WTC11 (cell line): ENCODE measurements around the gene CRIP2. TPM values are rescaled to one million over a fixed set of nuclear protein-coding genes. Genes with fewer than 3 reads are reported as not detected.

Experiments used
- ATAC-seq: fragments of 200-7000 bp; cut with Tn5 transposase; 2 replicates; pipeline ENCODE4 v1.10.0; 2021; ENCODE audit warnings: mild to moderate bottlenecking, moderate library complexity
- CTCF ChIA-PET: fragments of 300-600 bp; sonication (Branson Sonifier 250); formaldehyde crosslinking; loops from one replicate; lab custom pipeline; 2021; ENCODE audit warnings: antibody characterized with exemption; lab: Charles Lee
- POLR2A ChIA-PET: fragments of 350-600 bp; sonication (Branson Sonifier 250); formaldehyde crosslinking; loops from one replicate; lab custom pipeline; 2021; ENCODE audit warnings: antibody characterized with exemption; lab: Charles Lee
- DNase-seq: peaks from one replicate; pipeline ENCODE4 v3.0.0; 2021; ENCODE audit warnings: low spot score
- H3K27ac Mint-ChIP-seq: 2 replicates; pipeline ENCODE4 v1.8.0; 2021; ENCODE audit warnings: mixed read lengths
- H3K27me3 Mint-ChIP-seq: 2 replicates; pipeline ENCODE4 v1.8.0; 2021; ENCODE audit warnings: low read depth, mild to moderate bottlenecking, moderate library complexity, mixed read lengths
- H3K36me3 Mint-ChIP-seq: 2 replicates; pipeline ENCODE4 v1.8.0; 2021; ENCODE audit warnings: mixed read lengths
- H3K4me1 Mint-ChIP-seq: 2 replicates; pipeline ENCODE4 v1.8.0; 2022; ENCODE audit warnings: mixed read lengths
- H3K4me3 Mint-ChIP-seq: 2 replicates; pipeline ENCODE4 v1.8.0; 2021; ENCODE audit warnings: mild to moderate bottlenecking, moderate library complexity, mixed read lengths
- H3K9me3 Mint-ChIP-seq: 2 replicates; pipeline ENCODE4 v1.8.0; 2021; ENCODE audit warnings: mixed read lengths
- ATF6 ChIP-seq: sonication (generic); formaldehyde crosslinking; IDR thresholded peaks from 2 replicates; pipeline ENCODE4 v1.8.1; 2023; ENCODE audit warnings: mild to moderate bottlenecking, missing genetic modification reagents
- CDX4 ChIP-seq: fragments of 250-450 bp; sonication (Bioruptor Pico); IDR thresholded peaks from 2 replicates; pipeline ENCODE4 v1.9.0; 2021; ENCODE audit warnings: moderate library complexity, mild to moderate bottlenecking, inconsistent platforms, borderline replicate concordance
- E2F4 ChIP-seq: sonication (generic); formaldehyde crosslinking; IDR thresholded peaks from 2 replicates; pipeline ENCODE4 v1.8.1; 2022; ENCODE audit warnings: low read depth, mild to moderate bottlenecking, moderate library complexity, missing genetic modification reagents, borderline replicate concordance
- GRHL2 ChIP-seq: fragments of 250-450 bp; sonication (Bioruptor Pico); IDR thresholded peaks from 2 replicates; pipeline ENCODE4 v1.8.0; 2022; ENCODE audit warnings: mild to moderate bottlenecking, moderate library complexity; ENCODE audit not compliant: insufficient replicate concordance, severe bottlenecking
- GTF2I ChIP-seq: fragments of 250-450 bp; sonication (Bioruptor Pico); conservative IDR thresholded peaks from 2 replicates; pipeline ENCODE4 v1.4.0; 2021; ENCODE audit warnings: mild to moderate bottlenecking
- IRF1 ChIP-seq: sonication (generic); formaldehyde crosslinking; IDR thresholded peaks from 2 replicates; pipeline ENCODE4 v1.8.0; 2023; ENCODE audit warnings: missing genetic modification reagents
- SMAD4 ChIP-seq: sonication (generic); formaldehyde crosslinking; IDR thresholded peaks from 2 replicates; pipeline ENCODE4 v1.8.0; 2022; ENCODE audit warnings: mild to moderate bottlenecking, missing genetic modification reagents
- TEAD1 ChIP-seq: sonication (generic); formaldehyde crosslinking; IDR thresholded peaks from 2 replicates; pipeline ENCODE4 v1.8.0; 2022; ENCODE audit warnings: mild to moderate bottlenecking, missing genetic modification reagents
- USF2 ChIP-seq: sonication (generic); formaldehyde crosslinking; IDR thresholded peaks from 2 replicates; pipeline ENCODE4 v1.8.1; 2023; ENCODE audit warnings: mild to moderate bottlenecking, missing genetic modification reagents, moderate library complexity
- ZNF121 ChIP-seq: sonication (generic); formaldehyde crosslinking; IDR thresholded peaks from 2 replicates; pipeline ENCODE4 v1.8.0; 2023; ENCODE audit warnings: missing genetic modification reagents
- ZNF138 ChIP-seq: sonication (generic); formaldehyde crosslinking; conservative IDR thresholded peaks from 2 replicates; pipeline ENCODE4 v1.8.1; 2022; ENCODE audit warnings: mild to moderate bottlenecking, moderate library complexity, missing genetic modification reagents
- ZNF219 ChIP-seq: sonication (generic); formaldehyde crosslinking; IDR thresholded peaks from 2 replicates; pipeline ENCODE4 v1.8.0; 2023; ENCODE audit warnings: missing genetic modification reagents, mild to moderate bottlenecking, borderline replicate concordance
- ZNF232 ChIP-seq: sonication (generic); formaldehyde crosslinking; IDR thresholded peaks from 2 replicates; pipeline ENCODE4 v1.8.0; 2022; ENCODE audit warnings: mild to moderate bottlenecking, missing genetic modification reagents
- ZNF416 ChIP-seq: fragments of 250-450 bp; sonication (Bioruptor Pico); IDR thresholded peaks from 2 replicates; pipeline ENCODE4 v1.9.0; 2021; ENCODE audit warnings: mild to moderate bottlenecking, inconsistent platforms
- ZNF423 ChIP-seq: fragments of 250-450 bp; sonication (Bioruptor Pico); IDR thresholded peaks from 2 replicates; pipeline ENCODE4 v2.1.2; 2022; ENCODE audit warnings: mild to moderate bottlenecking, moderate library complexity
- ZNF532 ChIP-seq: fragments of 250-450 bp; sonication (Bioruptor Pico); IDR thresholded peaks from 2 replicates; pipeline ENCODE4 v1.9.0; 2021; ENCODE audit warnings: mild to moderate bottlenecking, borderline replicate concordance
- ZSCAN18 ChIP-seq: fragments of 250-450 bp; sonication (Bioruptor Pico); IDR thresholded peaks from 2 replicates; pipeline ENCODE4 v2.1.2; 2022; ENCODE audit warnings: mild to moderate bottlenecking, moderate library complexity
- total RNA-seq: library from RNA; stranded (reverse); gene quantifications from 3 replicates; pipeline ENCODE4 v1.2.3, GENCODE V29; 2021

The CRIP2 gene
- total RNA-seq, 1 experiment from 2014 or later = 5.4 TPM

- Mint-ChIP-seq H3K27ac (no peak overlapping the region), H3K9me3 (peaks cover 5% of the 10 kb centered on the region), H3K36me3 (no peaks in the 10 kb centered on the region), H3K4me3 (no peak overlapping the region; the same call in 1 of the 2 replicates), H3K4me1 (no peaks in the 10 kb centered on the region), H3K27me3 (peaks cover 60% of the 10 kb centered on the region)
- ATAC-seq = peak; percentile 7
- no peak for TF ChIP-seq ZNF219 (CRISPR knock-in tag)
- TF ChIP-seq SMAD4 (CRISPR knock-in tag) = no peak
- no peak for TF ChIP-seq ATF6 (CRISPR knock-in tag)
- TF ChIP-seq ZNF416 (CRISPR knock-in tag) = no peak
- no peak for TF ChIP-seq ZNF532 (CRISPR knock-in tag)
- no peak for TF ChIP-seq ZNF121 (CRISPR knock-in tag)
- no peak for TF ChIP-seq USF2 (CRISPR knock-in tag)
- no peak for TF ChIP-seq TEAD1 (CRISPR knock-in tag)
- no peak for TF ChIP-seq GTF2I
- TF ChIP-seq ZNF232 (CRISPR knock-in tag) = no peak
- ChIA-PET CTCF (interaction anchor here (1.4 kb wide), 1 partner anchor 35 kb away, joined by 3 read pairs; no protein-coding TSS in a partner anchor), POLR2A (no interaction called here)
- DNase-seq = peak; percentile 25
Measured at GRCh38 chr14:105526776-105527380, 52.3 kb downstream of the CRIP2 start.

- H3K36me3 Mint-ChIP-seq = no peaks in the 10 kb centered on the region
- DNase-seq (no peak), ATAC-seq (no peak)
- H3K9me3 Mint-ChIP-seq = peaks cover 5% of the 10 kb centered on the region
- no peaks in the 10 kb centered on the region for H3K4me1 Mint-ChIP-seq
- ChIA-PET CTCF (no interaction called here), POLR2A (no interaction called here)
- H3K4me3 Mint-ChIP-seq = no peak overlapping the region; the same call in 1 of the 2 replicates
- H3K27ac Mint-ChIP-seq = no peak overlapping the region
- peaks cover 58% of the 10 kb centered on the region for H3K27me3 Mint-ChIP-seq
- no peak for TF ChIP-seq E2F4 (CRISPR knock-in tag)
- TF ChIP-seq ZNF423 (CRISPR knock-in tag) = no peak
- no peak for TF ChIP-seq ZSCAN18 (CRISPR knock-in tag)
- no peak for TF ChIP-seq ZNF138 (CRISPR knock-in tag)
- TF ChIP-seq ZNF232 (CRISPR knock-in tag) = no peak
- no peak for TF ChIP-seq USF2 (CRISPR knock-in tag)
- no peak for TF ChIP-seq GRHL2 (CRISPR knock-in tag)
- no peak for TF ChIP-seq IRF1 (CRISPR knock-in tag)
- no peak for TF ChIP-seq CDX4
Measured at GRCh38 chr14:105527381-105527825, 52.8 kb downstream of the CRIP2 start.
